T-helper 17 cell (primary cell): ENCODE measurements around the gene TBC1D5. TPM values are rescaled to one million over a fixed set of nuclear protein-coding genes. Genes with fewer than 3 reads are reported as not detected.
"Not testable (repeated sequence)": the region's sequence is repeated elsewhere in the genome, so short reads cannot be mapped to it uniquely, and the experiment has no call there.

Experiments
- ATAC-seq: fragments of 150-1000 bp; cut with Tn5 transposase; 2 replicates; pipeline ENCODE4 v1.10.0; 2021; ENCODE audit warnings: mild to moderate bottlenecking, moderate library complexity
- DNase-seq, 3 donors: peaks; one replicate each; pipeline versions ENCODE4 v3.0.0 to v3.0.0-alpha.2; 2020 to 2021
- H3K9me3 ChIP-seq: one replicate; pipeline ENCODE4 v1.7.0; 2013; ENCODE audit warnings: low read length, mild to moderate bottlenecking; ENCODE audit not compliant: control insufficient read depth, poor library complexity, severe bottlenecking
- H3K27ac Mint-ChIP-seq: one replicate; pipeline ENCODE4 v1.8.0; 2022; ENCODE audit warnings: mild to moderate bottlenecking, moderate library complexity, mixed read lengths
- H3K27me3 Mint-ChIP-seq: one replicate; pipeline ENCODE4 v1.8.0; 2022; ENCODE audit warnings: mixed read lengths
- H3K36me3 Mint-ChIP-seq: one replicate; pipeline ENCODE4 v1.8.0; 2022; ENCODE audit warnings: low read depth, mixed read lengths
- H3K4me1 Mint-ChIP-seq: one replicate; pipeline ENCODE4 v1.8.0; 2022; ENCODE audit warnings: mild to moderate bottlenecking, mixed read lengths
- H3K4me3 Mint-ChIP-seq: one replicate; pipeline ENCODE4 v1.8.0; 2022; ENCODE audit warnings: mild to moderate bottlenecking, moderate library complexity, mixed read lengths
- total RNA-seq, 4 donors: library from RNA in 2 of 4; stranded (reverse) in 2 of 4; gene quantifications; one replicate each; pipeline ENCODE4 v1.2.3 and lab custom pipeline; 2022 to 2026

Gene TBC1D5
- total RNA-seq, 2 donors from 2014 or later, result 53.7 to 58.4 TPM

GRCh38 chr3:17551333-17551732 is 191.1 kb downstream of the TBC1D5 start:
- Mint-ChIP-seq H3K4me1 (peaks cover 7% of the 10 kb centered on the region), H3K36me3 (no peaks in the 10 kb centered on the region), H3K4me3 (no peak overlapping the region)

GRCh38 chr3:17550624-17551023 is 191.8 kb downstream of the TBC1D5 start:
- H3K36me3 Mint-ChIP-seq, result no peaks in the 10 kb centered on the region
- ATAC-seq, result no peak
- no peak overlapping the region for H3K27ac Mint-ChIP-seq
- no peak overlapping the region for H3K4me3 Mint-ChIP-seq
- H3K4me1 Mint-ChIP-seq, result peaks cover 7% of the 10 kb centered on the region
- no peak for DNase-seq
- no peaks in the 10 kb centered on the region for H3K9me3 ChIP-seq
- H3K27me3 Mint-ChIP-seq, result no peaks in the 10 kb centered on the region

More at GRCh38 chr3:17551333-17551732, 191.1 kb downstream of the TBC1D5 start:
- no peaks in the 10 kb centered on the region for H3K9me3 ChIP-seq
- Mint-ChIP-seq H3K27me3 (no peaks in the 10 kb centered on the region), H3K27ac (no peak overlapping the region)
- ATAC-seq (no peak), DNase-seq (no peak)

GRCh38 chr3:17546500-17547255 is 195.8 kb downstream of the TBC1D5 start:
- H3K27ac Mint-ChIP-seq, result no peak overlapping the region
- no peaks in the 10 kb centered on the region for H3K27me3 Mint-ChIP-seq
- ATAC-seq (no peak), DNase-seq (no peak)
- no peaks in the 10 kb centered on the region for H3K9me3 ChIP-seq
- H3K4me1 Mint-ChIP-seq, result no peaks in the 10 kb centered on the region
- H3K36me3 Mint-ChIP-seq, result no peaks in the 10 kb centered on the region
- H3K4me3 Mint-ChIP-seq, result no peak overlapping the region

- peaks cover 2% of the 10 kb centered on the region for H3K36me3 Mint-ChIP-seq
- H3K9me3 ChIP-seq, result no peaks in the 10 kb centered on the region
- no peaks in the 10 kb centered on the region for H3K4me1 Mint-ChIP-seq
- no peak overlapping the region for H3K27ac Mint-ChIP-seq
- H3K27me3 Mint-ChIP-seq, result no peaks in the 10 kb centered on the region
- ATAC-seq, result no peak
- no peak overlapping the region for H3K4me3 Mint-ChIP-seq
- DNase-seq, result no peak
These were observed 197.8 kb downstream of the TBC1D5 start for GRCh38 chr3:17544632-17545031.

DNA sequence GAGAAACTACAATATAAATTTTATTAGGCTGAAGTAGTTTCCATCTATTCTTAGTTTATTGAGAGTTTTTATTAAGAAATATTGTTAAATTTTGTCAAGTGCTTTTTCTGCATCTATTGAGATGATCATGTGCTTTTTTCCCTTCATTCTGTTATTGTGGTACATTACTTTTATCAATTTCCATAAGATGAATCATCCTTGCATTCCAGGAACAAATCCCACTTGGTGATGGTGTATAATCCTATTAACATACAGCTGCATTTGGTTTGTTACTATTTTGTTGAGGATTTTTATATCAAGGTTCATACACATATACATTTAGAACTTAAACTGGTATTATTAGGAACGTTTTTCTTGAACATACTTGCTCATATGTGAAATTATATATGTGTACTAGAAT is 199.8 kb downstream of the TBC1D5 start:
- ATAC-seq, result no peak
- H3K9me3 ChIP-seq, result no peaks in the 10 kb centered on the region
- Mint-ChIP-seq H3K27me3 (no peaks in the 10 kb centered on the region), H3K4me3 (no peak overlapping the region), H3K4me1 (no peaks in the 10 kb centered on the region), H3K36me3 (peaks cover 2% of the 10 kb centered on the region), H3K27ac (no peak overlapping the region)
- DNase-seq, result no peak

DNA sequence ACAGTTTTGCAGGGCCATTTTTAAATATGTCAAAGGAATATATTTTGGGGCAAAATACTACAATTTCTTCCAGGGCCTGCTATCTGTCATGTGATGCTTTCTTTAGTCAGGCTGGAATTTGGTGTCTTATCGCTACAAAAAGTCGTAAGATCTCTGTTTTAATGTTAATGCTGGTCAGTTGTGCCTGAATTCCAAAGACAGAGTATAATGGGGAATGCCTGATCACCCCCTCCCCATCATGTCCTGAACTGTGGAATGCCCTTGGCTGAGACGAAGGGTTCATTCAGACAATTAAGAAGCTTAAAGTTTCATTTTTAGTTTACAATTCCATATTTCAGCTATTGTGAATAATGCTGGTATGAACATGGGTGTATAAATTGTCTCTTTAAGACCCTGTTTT is 203.0 kb downstream of the TBC1D5 start:
- no peaks in the 10 kb centered on the region for H3K27me3 Mint-ChIP-seq
- H3K36me3 Mint-ChIP-seq, result peaks cover 5% of the 10 kb centered on the region
- no peaks in the 10 kb centered on the region for H3K4me1 Mint-ChIP-seq
- H3K4me3 Mint-ChIP-seq, result no peak overlapping the region
- ATAC-seq (no peak), DNase-seq (no peak)
- H3K9me3 ChIP-seq, result no peaks in the 10 kb centered on the region
- no peak overlapping the region for H3K27ac Mint-ChIP-seq

DNA sequence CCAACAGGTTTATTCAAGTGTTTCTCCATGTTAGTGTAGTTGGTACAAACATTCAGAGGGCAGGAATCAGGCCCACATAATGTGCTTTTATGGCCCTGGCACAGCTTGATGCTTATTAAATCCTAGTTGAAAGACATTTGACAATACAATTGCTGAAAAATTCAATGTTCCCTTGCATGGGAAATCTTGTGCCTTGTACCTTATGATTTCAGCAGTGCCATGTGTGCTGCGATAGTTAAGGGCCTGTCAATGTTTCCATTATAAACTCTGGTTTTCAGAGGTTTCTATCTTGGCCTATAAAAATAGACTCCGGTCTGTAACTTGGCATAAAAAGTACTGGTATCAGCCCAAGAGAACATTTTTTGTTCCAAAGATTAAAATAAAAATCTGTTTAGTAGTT is 207.2 kb downstream of the TBC1D5 start:
- H3K9me3 ChIP-seq, result no peaks in the 10 kb centered on the region
- no peak for DNase-seq
- no peaks in the 10 kb centered on the region for H3K27me3 Mint-ChIP-seq
- H3K4me3 Mint-ChIP-seq, result no peak overlapping the region
- ATAC-seq, result no peak
- peaks cover 3% of the 10 kb centered on the region for H3K36me3 Mint-ChIP-seq
- no peaks in the 10 kb centered on the region for H3K4me1 Mint-ChIP-seq
- H3K27ac Mint-ChIP-seq, result no peak overlapping the region

DNA sequence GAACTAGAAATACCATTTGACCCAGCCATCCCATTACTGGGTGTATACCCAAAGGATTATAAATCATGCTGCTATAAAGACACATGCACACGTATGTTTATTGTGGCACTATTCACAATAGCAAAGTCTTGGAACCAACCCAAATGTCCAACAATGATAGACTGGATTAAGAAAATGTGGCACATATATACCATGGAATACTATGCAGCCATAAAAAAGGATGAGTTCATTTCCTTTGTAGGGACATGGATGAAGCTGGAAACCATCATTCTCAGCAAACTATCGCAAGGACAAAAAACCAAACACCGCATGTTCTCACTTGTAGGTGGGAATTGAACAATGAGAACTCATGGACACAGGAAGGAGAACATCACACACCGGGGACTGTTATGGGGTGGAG is 210.0 kb downstream of the TBC1D5 start:
- not testable (repeated sequence) for H3K27me3 Mint-ChIP-seq, H3K36me3 Mint-ChIP-seq, H3K4me3 Mint-ChIP-seq, H3K9me3 ChIP-seq, DNase-seq, H3K27ac Mint-ChIP-seq, ATAC-seq
- H3K4me1 Mint-ChIP-seq, result peaks cover 10% of the 10 kb centered on the region

DNA sequence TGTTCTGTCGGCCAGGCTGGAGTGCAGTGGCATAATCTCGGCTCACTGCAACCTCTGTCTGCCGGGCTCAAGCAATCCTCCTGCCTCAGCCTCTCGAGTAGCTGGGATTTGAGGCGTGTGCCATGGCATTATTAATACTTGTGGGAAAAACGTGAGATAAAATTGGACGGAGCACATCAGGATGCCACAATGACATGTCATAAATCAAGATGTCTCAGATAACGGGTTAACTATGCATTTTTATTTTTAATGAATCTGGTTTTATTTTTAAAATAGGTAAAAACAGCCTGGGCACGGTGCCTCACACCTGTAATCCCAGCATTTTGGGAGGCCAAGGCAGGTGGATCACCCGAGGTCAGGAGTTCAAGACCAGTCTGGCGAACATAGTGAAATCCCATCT is 212.8 kb downstream of the TBC1D5 start:
- H3K9me3 ChIP-seq, result no peaks in the 10 kb centered on the region
- ATAC-seq, result no peak
- Mint-ChIP-seq H3K4me1 (peaks cover 16% of the 10 kb centered on the region), H3K36me3 (no peaks in the 10 kb centered on the region), H3K4me3 (no peak overlapping the region), H3K27ac (no peak overlapping the region), H3K27me3 (no peaks in the 10 kb centered on the region)
- no peak for DNase-seq

DNA sequence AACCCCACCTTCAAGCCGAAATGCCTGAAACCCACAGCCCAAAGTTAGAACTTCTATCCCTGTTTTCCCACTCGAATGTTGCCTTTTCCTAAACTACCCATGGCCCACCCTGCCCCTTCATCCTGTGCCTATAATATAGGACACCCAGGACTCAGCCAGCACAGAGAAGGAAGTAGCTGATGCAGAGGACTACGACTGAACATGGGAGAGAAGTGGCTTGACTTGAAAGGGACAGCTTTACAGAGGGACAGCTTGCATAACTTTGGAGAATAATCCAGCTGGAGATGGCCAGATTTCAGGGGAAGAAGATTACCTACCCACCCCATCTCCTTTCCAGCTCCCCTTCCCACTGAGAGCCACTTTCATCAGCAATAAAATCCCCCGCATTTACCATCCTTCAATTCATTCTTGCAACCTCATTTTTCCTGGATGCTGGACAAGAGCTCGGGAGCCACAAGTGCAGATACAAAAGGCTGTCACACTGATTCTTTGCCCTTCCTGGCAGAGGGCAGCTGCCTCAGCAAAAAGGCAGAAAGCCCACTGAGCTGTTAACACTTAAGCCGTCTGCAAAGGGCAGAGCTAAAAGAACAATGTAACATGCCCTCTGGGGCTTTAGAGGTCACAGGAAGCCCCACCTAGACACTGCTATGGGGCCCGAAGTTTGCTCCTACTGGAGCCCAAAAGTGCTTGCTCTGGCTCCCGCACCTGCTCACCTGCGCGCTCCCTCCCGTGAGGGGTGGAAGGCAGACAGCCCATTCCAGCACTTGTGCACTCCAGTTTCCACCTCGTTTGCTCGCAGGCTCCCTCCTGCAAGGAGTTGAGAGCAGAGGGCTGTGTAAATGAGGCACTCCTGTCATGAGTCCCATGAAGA is 224.0 kb downstream of the TBC1D5 start:
- Mint-ChIP-seq H3K36me3 (peaks cover 8% of the 10 kb centered on the region), H3K4me1 (peaks cover 18% of the 10 kb centered on the region), H3K4me3 (no peak overlapping the region), H3K27me3 (no peaks in the 10 kb centered on the region), H3K27ac (no peak overlapping the region)
- no peak for DNase-seq
- no peaks in the 10 kb centered on the region for H3K9me3 ChIP-seq
- no peak for ATAC-seq

DNA sequence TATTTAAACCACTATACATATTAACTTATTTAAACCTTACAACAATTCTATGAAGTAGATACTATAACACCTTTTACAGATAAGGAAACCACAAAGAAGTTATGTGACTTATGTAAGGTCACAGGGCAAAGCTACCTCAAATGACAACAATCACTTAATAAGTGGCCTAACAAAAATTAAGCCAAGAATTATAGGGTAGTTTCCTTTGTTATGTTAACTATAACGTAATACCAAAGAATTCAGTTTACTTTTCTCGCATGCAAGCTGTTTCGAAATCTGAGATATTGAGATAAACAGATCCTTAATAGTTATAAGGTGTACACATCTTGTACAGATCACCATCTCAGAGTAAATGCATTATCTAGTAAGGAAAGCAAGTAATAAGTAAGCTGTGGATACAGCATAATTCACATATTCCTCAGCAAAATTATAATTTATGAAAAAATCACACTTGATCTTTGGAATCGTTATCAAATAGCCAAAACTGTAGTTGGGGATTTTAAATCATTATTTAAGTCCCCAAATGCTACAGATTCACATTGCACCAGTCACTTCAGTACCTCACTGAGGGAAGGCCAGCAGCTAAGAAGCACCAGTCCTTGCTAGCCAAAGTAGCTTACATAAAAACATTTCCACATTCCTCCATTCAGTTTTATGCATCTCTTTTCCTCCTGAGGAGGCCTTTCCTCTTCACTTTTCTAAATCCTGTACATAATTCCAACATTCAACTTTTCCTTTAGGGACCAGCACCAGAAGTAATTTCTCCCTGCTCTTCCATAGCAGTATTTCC is 226.8 kb downstream of the TBC1D5 start:
- H3K4me1 Mint-ChIP-seq, result peaks cover 16% of the 10 kb centered on the region
- no peaks in the 10 kb centered on the region for H3K27me3 Mint-ChIP-seq
- H3K9me3 ChIP-seq, result no peaks in the 10 kb centered on the region
- DNase-seq (no peak), ATAC-seq (no peak)
- peaks cover 8% of the 10 kb centered on the region for H3K36me3 Mint-ChIP-seq
- no peak overlapping the region for H3K27ac Mint-ChIP-seq
- H3K4me3 Mint-ChIP-seq, result no peak overlapping the region

DNA sequence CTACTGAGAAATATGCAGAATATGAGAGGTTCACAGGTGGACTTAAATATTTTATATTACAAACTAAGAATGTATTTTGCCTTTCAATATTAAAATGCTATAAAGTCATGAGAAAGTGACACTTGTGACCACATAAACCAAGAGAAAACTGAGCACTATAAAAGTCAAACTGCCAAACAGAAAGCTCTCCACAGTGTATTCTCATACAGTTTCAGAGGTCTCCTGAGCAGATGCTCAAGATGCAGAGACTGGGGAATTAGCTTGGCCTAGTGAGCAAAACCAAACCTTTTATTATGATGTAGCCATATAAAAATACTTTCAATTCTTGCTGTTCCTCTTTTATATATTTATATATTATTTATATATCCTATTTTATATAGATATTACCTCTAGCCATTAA is 227.8 kb downstream of the TBC1D5 start:
- no peaks in the 10 kb centered on the region for H3K9me3 ChIP-seq
- Mint-ChIP-seq H3K27ac (no peak overlapping the region), H3K36me3 (peaks cover 8% of the 10 kb centered on the region), H3K4me3 (no peak overlapping the region), H3K4me1 (peaks cover 14% of the 10 kb centered on the region), H3K27me3 (no peaks in the 10 kb centered on the region)
- no peak for ATAC-seq
- DNase-seq, result no peak

- no peaks in the 10 kb centered on the region for H3K27me3 Mint-ChIP-seq
- H3K4me3 Mint-ChIP-seq, result no peak overlapping the region
- DNase-seq (no peak), ATAC-seq (no peak)
- no peaks in the 10 kb centered on the region for H3K9me3 ChIP-seq
- H3K27ac Mint-ChIP-seq, result no peak overlapping the region
- H3K4me1 Mint-ChIP-seq, result no peaks in the 10 kb centered on the region
- no peaks in the 10 kb centered on the region for H3K36me3 Mint-ChIP-seq
These were observed 232.2 kb downstream of the TBC1D5 start for GRCh38 chr3:17510265-17510664.
